Body of pancreas (tissue), 4 donors: ENCODE results near the gene ABI1. TPM values are rescaled to one million over a fixed set of nuclear protein-coding genes. Genes with fewer than 3 reads are reported as not detected.

ENCODE experiments used
- ATAC-seq: fragments of 150-250 bp; one replicate; pipeline ENCODE4 v1.9.1; 2016
- DNase-seq, 4 donors: peaks; one replicate each; pipeline ENCODE4 v3.0.0-alpha.2; 2019
- H3K27ac ChIP-seq, 4 donors: fragments of 200-600 bp; sonication (generic); 1 replicate in 3 of 4; 2 replicates in 1 of 4; pipeline versions ENCODE4 v1.5.1 to v1.6.1; 2016 to 2019; ENCODE audit warnings: mild to moderate bottlenecking in 1 of 4, mixed read lengths in 1 of 4, moderate library complexity in 1 of 4
- H3K27me3 ChIP-seq, 2 donors: fragments of 200-600 bp; sonication (generic); one replicate each; pipeline ENCODE4 v1.6.0; 2016; ENCODE audit warnings: mild to moderate bottlenecking in 1 of 2
- H3K36me3 ChIP-seq, 2 donors: fragments of 200-600 bp; sonication (generic); replicated peaks in 1 of 2; 2 replicates each; pipeline ENCODE4 v1.5.1; 2016; ENCODE audit warnings: low read depth in 2 of 2; ENCODE audit not compliant: insufficient read depth in 1 of 2
- H3K4me1 ChIP-seq: fragments of 200-600 bp; sonication (generic); one replicate; pipeline ENCODE4 v1.6.0; 2016
- H3K4me3 ChIP-seq, 2 donors: fragments of 200-600 bp; sonication (generic); 1 replicate in 1 of 2; 2 replicates in 1 of 2; pipeline ENCODE4 v1.5.1; 2016 to 2019
- H3K9me3 ChIP-seq, 3 donors: fragments of 200-600 bp; sonication (generic); 1 replicate in 2 of 3; 2 replicates in 1 of 3; pipeline ENCODE4 v1.5.1; 2016
- CTCF ChIP-seq, 7 experiments: fragments of 450-650 bp in 4 of 7; fragments of 200-600 bp in 3 of 7; sonication (generic) in 3 of 7; IDR thresholded peaks; one replicate each; pipeline ENCODE4 v1.5.1; 2016 to 2019; ENCODE audit warnings: antibody characterized with exemption in 7 of 7
- POLR2A ChIP-seq, 3 donors: fragments of 450-650 bp; IDR thresholded peaks; one replicate each; pipeline ENCODE4 v1.6.1; 2016; ENCODE audit warnings: antibody characterized with exemption in 3 of 3, mild to moderate bottlenecking in 2 of 3
- WGBS, 2 donors: methylation state at CpG; one replicate each; pipeline ENCODE4 v1.1.5; 2017; 5-methylcytosine and 5-hydroxymethylcytosine counted together
- intact Hi-C: fragments of 100-400 bp; cut with DNase I; formaldehyde crosslinking; loops from one replicate; pipeline ENCODE4 v1.15.1; 2023
- total RNA-seq, 2 donors: library from RNA; depleted of rRNA; stranded (reverse); fragments of >200 nt; gene quantifications; one replicate each; pipeline ENCODE4 v1.1.0, GENCODE V29; 2016

The ABI1 gene
- total RNA-seq, 2 donors from 2014 or later: 13.5 to 24.9 TPM

GRCh38 chr10:26807532-26807931 is 53.2 kb downstream of the ABI1 start:
- ATAC-seq: no peak
- no peak for TF ChIP-seq POLR2A (IDR thresholded peaks at IDR 0.05)
- no peak for TF ChIP-seq CTCF (IDR thresholded peaks at IDR 0.05)
- no peak for DNase-seq
- H3K27me3 ChIP-seq: no peaks in the 10 kb centered on the region
- WGBS, 2 donors: 84 to 89% methylated on average over 4 of the region's 4 CpGs
- peaks cover 27% of the 10 kb centered on the region for H3K4me1 ChIP-seq
- intact Hi-C loops: no loop called here
- H3K9me3 ChIP-seq: no peaks in the 10 kb centered on the region
- H3K4me3 ChIP-seq: no peak overlapping the region
- H3K27ac ChIP-seq: no peak overlapping the region
- no peaks in the 10 kb centered on the region for H3K36me3 ChIP-seq

- Histone ChIP-seq H3K4me3 (no peak overlapping the region), H3K36me3 (no peaks in the 10 kb centered on the region), H3K9me3 (no peaks in the 10 kb centered on the region), H3K4me1 (peaks cover 31% of the 10 kb centered on the region), H3K27me3 (no peaks in the 10 kb centered on the region), H3K27ac (no peak overlapping the region)
- no peak for ATAC-seq
- 88 to 92% methylated on average over 1 of the region's 1 CpG for WGBS, 2 donors
- intact Hi-C loops: no loop called here
- DNase-seq: no peak
- TF ChIP-seq CTCF (IDR thresholded peaks at IDR 0.05) (no peak), POLR2A (IDR thresholded peaks at IDR 0.05) (no peak)
Observed at GRCh38 chr10:26806557-26806956, 54.2 kb downstream of the ABI1 start.

- intact Hi-C loops: no loop called here
- H3K27me3 ChIP-seq: no peaks in the 10 kb centered on the region
- H3K27ac ChIP-seq: no peak overlapping the region
- ATAC-seq (no peak), DNase-seq (no peak)
- H3K4me1 ChIP-seq: peaks cover 31% of the 10 kb centered on the region
- H3K4me3 ChIP-seq: no peak overlapping the region
- no peak for TF ChIP-seq POLR2A (IDR thresholded peaks at IDR 0.05)
- TF ChIP-seq CTCF (IDR thresholded peaks at IDR 0.05): no peak
- H3K36me3 ChIP-seq: no peaks in the 10 kb centered on the region
- 61 to 67% methylated on average over 2 of the region's 2 CpGs for WGBS, 2 donors
- H3K9me3 ChIP-seq: no peaks in the 10 kb centered on the region
Observed at GRCh38 chr10:26805567-26806245, 55.1 kb downstream of the ABI1 start.

GRCh38 chr10:26804418-26805393 is 56.1 kb downstream of the ABI1 start:
- no peaks in the 10 kb centered on the region for H3K36me3 ChIP-seq
- WGBS, 2 donors: 27 to 47% methylated on average over 4 of the region's 4 CpGs
- DNase-seq (no peak), ATAC-seq (no peak)
- no peak overlapping the region for H3K27ac ChIP-seq
- TF ChIP-seq POLR2A (IDR thresholded peaks at IDR 0.05): no peak
- no peak for TF ChIP-seq CTCF (IDR thresholded peaks at IDR 0.05)
- H3K27me3 ChIP-seq: no peaks in the 10 kb centered on the region
- no peaks in the 10 kb centered on the region for H3K9me3 ChIP-seq
- H3K4me3 ChIP-seq: no peak overlapping the region
- intact Hi-C loops: no loop called here
- peaks cover 31% of the 10 kb centered on the region for H3K4me1 ChIP-seq
